ENCODE measurements around the gene PAK5. TPM values are rescaled to one million over a fixed set of nuclear protein-coding genes. Genes with fewer than 3 reads are reported as not detected.

Gene PAK5
- total RNA-seq, 1 donor from 2014 or later: 33.0 TPM

DNA sequence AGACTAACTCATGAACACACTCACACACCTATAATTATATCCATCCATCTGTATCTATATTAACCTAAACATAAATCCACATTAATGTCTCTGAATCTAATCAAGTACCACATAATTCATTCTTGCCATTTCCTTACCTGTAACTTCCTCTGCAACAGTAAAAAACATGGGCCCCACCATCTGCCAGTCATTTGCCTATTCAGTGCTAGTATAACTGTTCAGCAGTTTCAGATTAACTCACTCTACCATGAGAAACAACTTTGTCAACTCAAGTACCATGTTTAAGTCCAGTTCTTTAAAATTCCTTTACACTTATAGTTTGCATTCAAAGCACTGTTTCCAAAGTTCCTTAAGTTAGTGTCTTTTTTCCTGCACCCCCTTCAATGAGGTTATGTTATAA, 255.7 kb downstream of the PAK5 start:
- FAIRE-seq: no peak
- DNase-seq (ENCODE audit: low spot score in 2 of 2): no peak

GRCh38 chr20:9582137-9582536, 256.7 kb downstream of the PAK5 start:
- DNase-seq (ENCODE audit: low spot score in 2 of 2) (no peak), FAIRE-seq (no peak)

DNA sequence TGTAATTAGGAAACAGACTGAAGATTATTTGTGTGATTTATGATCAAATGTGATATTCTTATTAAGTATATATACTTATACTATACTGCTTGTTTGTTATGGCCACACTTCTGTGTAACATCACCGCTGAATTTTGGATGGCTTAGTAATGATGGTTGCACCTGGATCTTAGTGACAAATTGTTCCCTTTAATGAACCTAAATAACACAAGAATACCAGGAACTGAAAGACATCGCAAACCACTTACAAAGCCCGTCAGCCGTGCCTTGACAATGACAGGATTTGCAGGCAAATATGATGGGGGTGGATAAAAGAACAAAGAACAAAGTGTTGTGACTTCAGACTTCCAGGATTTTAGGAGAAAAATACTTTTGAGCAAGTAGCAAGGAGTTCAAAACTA, 257.4 kb downstream of the PAK5 start:
- FAIRE-seq: no peak

GRCh38 chr20:9578594-9578993, 260.3 kb downstream of the PAK5 start:
- DNase-seq (ENCODE audit: low spot score in 2 of 2): no peak
- FAIRE-seq: no peak

More for the DNA sequence above, 257.4 kb downstream of the PAK5 start:
- no peak for DNase-seq (ENCODE audit: low spot score in 2 of 2)

DNA sequence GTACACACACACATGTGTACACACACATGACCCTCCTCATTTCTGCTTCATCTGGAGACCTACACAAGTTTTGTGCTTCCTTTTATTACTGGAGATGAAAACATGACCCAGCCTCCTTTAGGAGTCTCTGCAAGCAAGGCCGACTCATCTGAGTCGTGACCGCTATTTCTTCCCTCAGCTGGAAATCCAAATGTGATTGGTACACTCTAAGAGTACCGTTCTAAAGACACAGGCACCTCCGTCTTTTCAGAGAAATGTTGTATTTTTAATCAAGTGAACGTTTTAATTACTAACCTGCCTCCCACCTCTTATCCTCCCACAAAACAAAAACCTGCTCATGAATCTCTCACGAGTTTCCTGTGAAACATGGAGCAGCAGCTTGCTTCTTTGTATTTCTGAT, 261.5 kb downstream of the PAK5 start:
- FAIRE-seq (no peak), DNase-seq (ENCODE audit: low spot score in 2 of 2) (no peak)

DNA sequence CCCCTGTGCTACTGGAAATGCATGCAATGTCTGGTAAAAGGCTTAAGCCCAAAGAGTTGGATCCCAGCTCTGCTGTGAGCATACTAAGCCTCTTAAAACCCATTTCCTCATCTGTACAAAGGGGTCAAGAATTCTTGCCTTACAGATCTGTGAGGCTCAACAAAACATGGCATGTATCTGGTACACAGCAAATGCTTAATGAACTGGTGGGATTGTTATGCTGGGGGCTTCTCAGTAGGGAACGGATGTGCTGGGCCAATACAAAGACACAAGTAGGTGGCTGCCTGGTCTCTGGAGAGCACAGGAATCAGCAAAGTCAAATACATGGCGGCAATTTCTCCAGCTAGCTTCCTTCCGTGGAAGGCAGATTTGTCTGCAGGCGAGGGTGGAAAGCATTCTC, 262.2 kb downstream of the PAK5 start:
- FAIRE-seq: no peak
- DNase-seq (ENCODE audit: low spot score in 2 of 2): no peak

DNA sequence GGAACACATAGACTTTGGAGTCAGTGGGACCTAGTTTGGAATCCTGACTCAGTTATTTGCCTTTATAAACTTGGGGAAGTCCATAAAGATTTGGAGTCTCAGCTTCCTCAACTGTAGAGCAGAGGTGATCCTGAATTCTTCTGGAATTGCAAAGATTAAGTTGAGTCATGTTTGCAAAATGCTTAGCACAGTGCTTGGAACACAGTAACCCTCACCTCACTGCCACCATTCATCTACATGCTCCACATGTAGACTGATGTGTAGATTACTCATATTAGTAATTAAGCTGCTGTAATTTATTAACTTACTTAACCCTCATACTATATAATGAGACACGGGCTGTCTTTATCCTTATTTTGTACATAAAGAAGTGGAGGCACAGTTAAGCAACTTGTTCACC, 263.0 kb downstream of the PAK5 start:
- no peak for DNase-seq (ENCODE audit: low spot score in 2 of 2)
- FAIRE-seq: no peak

DNA sequence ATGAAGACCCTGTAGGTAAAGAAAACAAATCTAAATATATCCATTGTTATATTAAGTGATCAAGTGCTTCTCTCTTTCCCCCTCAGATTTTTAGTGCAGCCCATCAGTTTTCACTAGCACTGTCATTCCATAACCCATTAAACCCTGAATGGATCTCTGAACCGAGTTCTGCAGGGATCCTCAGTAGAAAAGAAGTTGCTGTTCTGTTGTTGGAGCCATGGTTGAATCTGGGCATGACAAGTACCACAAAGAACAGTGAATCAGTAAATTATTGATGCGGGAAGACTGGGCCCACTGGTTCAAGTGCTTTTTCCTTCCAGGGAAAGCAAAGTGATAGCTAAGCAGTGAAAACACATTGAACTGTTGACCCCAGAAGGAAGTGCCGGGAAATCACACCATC, 264.1 kb downstream of the PAK5 start:
- DNase-seq (ENCODE audit: low spot score in 2 of 2): no peak
- no peak for FAIRE-seq

GRCh38 chr20:9574181-9574580, 264.7 kb downstream of the PAK5 start:
- FAIRE-seq (no peak), DNase-seq (ENCODE audit: low spot score in 2 of 2) (no peak)

GRCh38 chr20:9573335-9574151, 265.3 kb downstream of the PAK5 start:
- no peak for DNase-seq (ENCODE audit: low spot score in 2 of 2)
- FAIRE-seq: no peak

- FAIRE-seq: no peak
- DNase-seq (ENCODE audit: low spot score in 2 of 2): no peak
Measured at GRCh38 chr20:9572670-9573069, 266.2 kb downstream of the PAK5 start.

DNA sequence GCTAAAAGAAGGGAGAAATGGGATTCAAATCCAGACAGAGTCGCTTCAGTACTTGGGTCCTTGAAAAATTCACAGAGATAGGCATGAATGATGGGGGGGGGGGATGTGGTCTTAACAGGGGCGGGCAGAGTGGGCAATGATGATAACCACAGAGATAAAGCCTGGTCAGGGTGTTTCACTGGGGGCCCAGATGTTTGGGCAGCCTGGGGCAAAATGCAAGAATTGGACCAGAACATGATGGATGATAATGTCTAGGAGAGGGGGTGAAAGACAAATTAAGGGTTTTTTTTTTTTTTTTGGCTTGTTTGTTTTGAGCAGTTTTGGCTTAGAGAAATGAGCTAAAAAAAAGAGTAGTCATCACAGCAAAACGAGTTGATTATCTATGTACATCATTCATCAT, 267.1 kb downstream of the PAK5 start:
- no peak for DNase-seq (ENCODE audit: low spot score in 2 of 2)

GRCh38 chr20:9570612-9571011, 268.3 kb downstream of the PAK5 start:
- FAIRE-seq (no peak), DNase-seq (ENCODE audit: low spot score in 2 of 2) (no peak)

More for the DNA sequence above, 267.1 kb downstream of the PAK5 start:
- no peak for FAIRE-seq

DNA sequence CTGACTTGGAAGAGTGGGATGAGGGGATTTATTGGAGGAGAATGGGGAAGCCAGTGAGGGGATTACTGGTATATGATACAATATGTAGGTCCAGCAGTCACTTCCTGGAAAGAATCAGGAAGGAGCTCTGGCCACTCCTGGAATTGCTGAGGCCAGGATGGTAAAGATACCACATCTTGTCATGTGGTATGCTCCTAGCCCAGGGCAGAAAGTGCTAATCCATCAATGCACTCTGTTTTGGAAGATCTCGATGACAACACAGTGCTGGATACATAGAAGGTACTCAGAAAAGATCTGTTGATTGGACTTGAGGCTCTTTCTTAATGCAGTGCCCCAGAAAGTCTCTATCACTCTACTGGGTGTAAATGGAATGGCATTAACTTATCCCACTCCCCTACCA, 271.9 kb downstream of the PAK5 start:
- FAIRE-seq: no peak
- no peak for DNase-seq (ENCODE audit: low spot score in 2 of 2)

- DNase-seq (ENCODE audit: low spot score in 2 of 2): no peak
- no peak for FAIRE-seq
Measured at GRCh38 chr20:9565910-9566550, 272.8 kb downstream of the PAK5 start.

- DNase-seq (ENCODE audit: low spot score in 2 of 2) (no peak), FAIRE-seq (no peak)
Measured at GRCh38 chr20:9557411-9557810, 281.5 kb downstream of the PAK5 start.

GRCh38 chr20:9555781-9556180, 283.1 kb downstream of the PAK5 start:
- FAIRE-seq (no peak), DNase-seq (ENCODE audit: low spot score in 2 of 2) (no peak)

- no peak for DNase-seq (ENCODE audit: low spot score in 2 of 2)
- FAIRE-seq: no peak
Measured at GRCh38 chr20:9551808-9552550, 286.9 kb downstream of the PAK5 start.

DNA sequence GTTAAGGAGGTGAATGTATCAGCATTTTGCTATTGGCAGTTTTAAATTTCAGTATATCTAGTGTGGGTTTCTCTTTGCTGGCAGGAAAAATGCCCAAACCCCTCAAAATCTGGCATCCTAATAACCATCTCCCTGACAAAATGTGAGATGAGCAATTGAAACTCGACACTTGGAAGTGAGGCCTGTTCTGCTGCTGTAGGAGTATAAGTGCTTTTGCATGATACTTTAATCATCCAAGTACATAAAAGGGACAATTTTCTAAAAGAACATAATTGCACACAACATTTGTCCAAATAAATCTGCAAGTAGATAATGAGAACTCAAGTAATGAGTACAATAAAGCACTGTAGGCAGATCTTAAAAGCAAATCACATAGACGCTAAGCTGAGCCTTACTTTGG, 288.0 kb downstream of the PAK5 start:
- FAIRE-seq (no peak), DNase-seq (ENCODE audit: low spot score in 2 of 2) (no peak)

DNA sequence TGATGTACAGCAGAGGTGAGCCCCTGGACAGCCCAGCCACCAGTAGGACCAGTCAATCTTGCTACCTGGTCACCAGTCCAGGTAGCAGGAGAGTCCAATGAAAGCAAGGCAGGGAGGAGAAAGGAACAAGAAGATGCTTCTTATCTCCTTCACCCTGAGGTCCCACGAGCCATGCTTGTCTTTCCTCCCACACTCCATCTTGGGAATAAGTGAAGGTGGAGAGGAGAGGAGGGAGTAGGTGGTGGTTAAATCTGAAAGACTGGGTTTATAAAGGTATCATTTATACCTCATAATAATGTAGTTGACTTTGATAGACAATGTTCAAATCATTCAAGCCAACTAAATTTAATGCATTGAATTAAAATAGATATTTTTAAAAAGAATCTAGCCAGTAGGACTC, 288.6 kb downstream of the PAK5 start:
- FAIRE-seq: no peak

DNA sequence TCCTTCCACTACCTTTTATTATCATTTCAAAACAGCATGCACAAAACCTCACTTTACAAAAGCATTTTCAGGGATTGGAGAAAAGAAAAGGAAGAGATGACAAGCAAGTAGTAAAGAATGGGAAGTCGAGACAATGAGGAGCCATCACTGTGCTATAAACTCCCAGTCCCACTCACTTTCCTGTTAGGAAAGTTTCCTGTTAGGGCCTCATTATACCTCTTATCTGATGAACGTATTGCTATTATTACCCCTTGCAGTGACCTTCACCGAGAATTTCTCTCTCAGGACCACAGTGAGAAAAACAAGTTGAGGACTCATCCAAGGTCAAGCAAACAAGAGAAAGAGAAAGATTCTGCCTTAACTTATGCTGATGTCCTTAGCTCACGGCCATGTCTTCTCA, 295.7 kb downstream of the PAK5 start:
- FAIRE-seq: no peak

More for the DNA sequence above, 288.6 kb downstream of the PAK5 start:
- no peak for DNase-seq (ENCODE audit: low spot score in 2 of 2)

More for the DNA sequence above, 295.7 kb downstream of the PAK5 start:
- no peak for DNase-seq (ENCODE audit: low spot score in 2 of 2)

Measured in frontal cortex (tissue), 4 donors.